HG03095 (cell line): ENCODE results near the gene DCAF8L1.
"Not testable (repeated sequence)": the region's sequence is repeated elsewhere in the genome, so short reads cannot be mapped to it uniquely, and the experiment has no call there.

Experiments
- ATAC-seq: cut with Tn5 transposase; IDR thresholded peaks from one replicate; pipeline ENCODE4 v1.9.1; 2021; ENCODE audit warnings: moderate library complexity; ENCODE audit not compliant: unreplicated experiment

DCAF8L1 gene

DNA sequence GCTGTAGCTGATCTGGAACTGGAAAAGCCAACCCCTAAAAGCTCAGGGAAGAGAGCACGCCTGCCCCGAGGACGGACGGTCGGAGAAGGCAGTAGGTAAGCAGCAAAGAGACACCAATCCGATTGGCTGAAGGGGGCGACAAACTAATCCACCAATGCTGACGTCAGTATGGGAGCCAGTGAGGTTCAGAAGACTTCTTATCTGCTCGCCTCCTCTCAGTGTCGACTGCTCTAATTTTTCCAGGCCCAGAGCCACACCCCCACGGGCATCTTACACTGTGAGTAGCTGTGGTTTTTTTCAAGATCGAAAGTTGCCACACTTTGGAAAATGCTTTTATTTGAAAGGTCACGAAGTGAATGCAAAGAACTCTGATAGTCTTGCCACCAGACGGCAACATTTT lies at the start of gene DCAF8L1:
Gene DCAF8L1 (minus strand): TSS at position 101 of the 400 bp plus-strand sequence. CDS start 115 bp downstream, outside the sequence.
- ATAC-seq: no peak

GRCh38 chrX:28022371-28022770 lies 41.1 kb upstream of the DCAF8L1 start:
- ATAC-seq: no peak

GRCh38 chrX:28016823-28017222 lies 35.6 kb upstream of the DCAF8L1 start:
- ATAC-seq: no peak

DNA sequence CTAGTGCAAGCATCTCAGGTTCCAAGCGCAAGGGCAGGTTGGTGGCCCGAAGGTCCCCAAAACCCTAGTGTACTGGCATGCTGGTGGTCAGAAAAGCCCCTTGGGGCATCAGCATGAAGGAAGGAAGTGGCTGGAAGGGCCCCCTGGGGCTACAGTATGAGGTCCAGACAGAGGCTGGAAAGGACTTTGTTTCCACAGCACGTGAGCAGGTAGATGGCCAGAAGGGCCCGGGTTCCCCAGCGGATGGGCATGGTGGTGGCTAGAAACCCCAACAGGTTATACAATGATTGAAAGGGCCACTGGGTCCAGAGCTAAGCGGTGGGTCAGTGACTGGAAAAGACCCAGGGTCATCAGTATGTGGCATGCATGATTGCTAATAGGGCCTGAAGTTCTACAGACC lies 34.7 kb upstream of the DCAF8L1 start:
- no peak for ATAC-seq

DNA sequence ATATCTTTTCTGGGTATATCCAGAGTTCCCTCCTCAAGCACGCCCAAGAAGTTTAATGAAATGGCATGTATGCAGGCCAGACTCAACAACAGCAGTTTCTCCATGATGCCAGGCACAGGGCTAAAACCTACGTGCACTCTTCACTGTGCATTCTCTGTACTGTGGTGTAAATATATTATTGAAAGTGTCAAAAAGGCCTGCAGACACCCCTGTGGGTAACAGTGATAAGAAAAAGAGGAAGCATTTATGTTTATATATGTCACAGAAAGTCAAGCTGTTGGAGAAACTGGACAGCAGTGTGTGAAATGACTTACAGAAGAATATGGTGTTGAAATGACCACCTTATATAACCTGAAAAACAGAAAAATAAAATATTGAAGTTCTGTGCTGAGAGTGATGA lies 29.6 kb upstream of the DCAF8L1 start:
- no peak for ATAC-seq

GRCh38 chrX:27998666-27999065 lies 17.4 kb upstream of the DCAF8L1 start:
- no peak for ATAC-seq

DNA sequence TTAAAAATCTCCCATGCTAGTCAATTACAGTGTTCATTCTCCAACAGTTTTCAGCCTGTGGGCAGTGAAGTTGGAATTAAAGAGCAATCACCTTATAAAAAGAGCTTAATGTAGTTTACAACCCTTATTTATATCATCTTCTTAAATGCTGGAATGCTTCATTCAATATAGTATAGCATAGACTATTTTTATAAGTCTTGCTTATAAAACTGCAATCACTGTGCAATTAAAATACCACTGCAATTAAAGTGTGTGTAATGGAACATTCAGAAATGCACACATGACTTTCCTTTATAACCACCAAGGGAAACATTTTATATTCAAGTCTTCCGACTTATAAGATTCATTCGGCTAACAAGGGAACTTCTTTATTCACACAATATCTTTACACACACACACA lies 16.4 kb upstream of the DCAF8L1 start:
- ATAC-seq: no peak

DNA sequence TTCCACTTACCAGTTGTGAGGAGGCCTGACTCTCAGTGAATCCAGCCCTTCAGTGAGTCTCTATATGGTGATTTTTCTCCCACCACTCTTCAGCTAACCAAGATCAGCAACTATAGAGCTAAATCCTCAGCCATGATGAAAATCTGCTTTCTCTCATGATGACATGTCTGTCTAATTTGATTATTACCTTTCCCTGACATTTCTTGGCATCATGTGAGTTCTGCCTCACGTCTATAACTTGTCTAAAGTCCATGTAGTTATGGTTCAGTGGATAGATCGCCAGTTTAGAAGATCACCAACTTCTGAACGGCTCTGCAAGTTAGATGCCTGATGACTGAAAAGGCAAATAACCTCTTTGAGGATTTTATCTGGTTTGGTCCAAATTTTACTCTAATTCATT lies 14.9 kb upstream of the DCAF8L1 start:
- ATAC-seq: no peak

- ATAC-seq: no peak
Observed at GRCh38 chrX:27995611-27996010, 14.4 kb upstream of the DCAF8L1 start.

GRCh38 chrX:27987862-27988646 lies 6.8 kb upstream of the DCAF8L1 start:
- ATAC-seq: no peak

DNA sequence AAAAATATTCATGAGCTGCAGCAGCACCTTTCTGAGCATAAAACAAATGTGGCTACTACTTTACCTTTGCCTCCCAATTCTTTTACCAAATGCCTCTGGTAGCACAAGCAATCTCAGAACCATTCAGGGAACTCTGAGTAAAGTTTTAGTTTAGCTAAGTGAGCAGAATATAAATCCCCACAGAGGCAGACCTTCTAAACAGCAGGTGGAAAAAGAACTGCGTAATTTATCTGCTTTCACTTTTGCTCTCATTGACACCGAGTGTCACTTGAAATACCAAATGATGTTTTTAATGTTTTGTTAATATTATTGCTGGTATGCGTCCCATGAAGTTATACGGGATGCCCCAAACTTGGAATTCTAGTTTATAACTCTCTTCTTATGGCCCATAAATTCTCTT lies 4.3 kb downstream of the DCAF8L1 start:
- ATAC-seq: not testable (repeated sequence)

DNA sequence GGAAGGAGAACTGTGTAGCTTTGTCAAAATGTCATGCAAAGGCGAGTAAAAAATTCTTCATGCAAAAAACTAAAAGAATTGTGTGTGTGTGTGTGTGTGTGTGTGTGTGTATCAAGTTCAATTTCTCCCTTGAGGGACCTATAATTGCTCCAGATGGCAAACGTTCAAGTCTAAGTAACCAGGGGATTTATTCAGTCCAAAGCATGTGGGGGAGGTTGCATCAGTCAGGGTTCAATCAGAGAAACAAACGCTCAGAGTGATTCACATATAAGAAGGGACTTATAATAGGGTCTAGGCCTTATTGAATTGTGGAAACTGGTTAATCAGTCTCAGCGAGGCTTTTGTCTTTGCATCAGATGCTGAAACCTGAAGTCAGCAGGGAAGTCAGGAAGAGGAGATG lies 5.0 kb downstream of the DCAF8L1 start:
- no peak for ATAC-seq

GRCh38 chrX:27968878-27969277 lies 12.4 kb downstream of the DCAF8L1 start:
- no peak for ATAC-seq

DNA sequence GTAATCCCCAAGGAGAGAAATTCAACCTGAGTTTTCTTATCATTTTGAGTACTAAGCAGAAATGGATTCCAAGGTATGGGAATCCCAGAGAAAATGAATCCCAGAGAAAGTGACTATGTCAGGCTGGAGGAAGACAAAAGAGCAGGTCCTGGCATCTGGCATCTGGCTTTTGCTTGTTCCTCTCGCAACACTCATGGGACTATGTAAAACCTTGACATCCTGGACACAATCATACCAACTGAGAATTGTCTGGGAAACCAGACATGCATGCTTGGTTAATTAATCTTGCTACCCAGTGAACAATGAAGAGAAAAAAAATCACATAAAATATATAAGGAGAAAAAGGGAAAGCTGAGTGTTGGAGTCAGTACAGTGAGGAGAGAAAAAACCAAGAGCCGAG lies 12.9 kb downstream of the DCAF8L1 start:
- ATAC-seq: no peak

DNA sequence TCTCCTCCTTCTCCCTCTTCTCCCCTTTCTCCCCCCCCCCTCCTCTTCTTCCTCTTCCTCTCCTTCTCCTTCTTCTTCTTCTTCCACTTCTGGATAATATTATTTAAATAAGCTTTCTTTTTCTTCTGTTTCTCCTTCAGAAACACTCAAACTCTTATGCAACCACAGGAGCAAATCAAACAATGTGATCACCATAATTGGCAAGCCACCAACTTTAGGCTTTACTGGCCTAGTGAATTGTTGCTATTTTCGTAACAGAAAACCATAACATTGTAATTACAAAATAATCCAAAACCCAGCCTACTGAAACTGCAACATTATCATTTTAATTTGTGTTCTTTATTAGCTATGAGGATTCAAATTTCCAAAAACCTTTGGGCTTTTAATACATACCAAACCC lies 14.3 kb downstream of the DCAF8L1 start:
- no peak for ATAC-seq

- no peak for ATAC-seq
Observed at GRCh38 chrX:27966492-27966891, 14.8 kb downstream of the DCAF8L1 start.

GRCh38 chrX:27965348-27965747 lies 15.9 kb downstream of the DCAF8L1 start:
- not testable (repeated sequence) for ATAC-seq

DNA sequence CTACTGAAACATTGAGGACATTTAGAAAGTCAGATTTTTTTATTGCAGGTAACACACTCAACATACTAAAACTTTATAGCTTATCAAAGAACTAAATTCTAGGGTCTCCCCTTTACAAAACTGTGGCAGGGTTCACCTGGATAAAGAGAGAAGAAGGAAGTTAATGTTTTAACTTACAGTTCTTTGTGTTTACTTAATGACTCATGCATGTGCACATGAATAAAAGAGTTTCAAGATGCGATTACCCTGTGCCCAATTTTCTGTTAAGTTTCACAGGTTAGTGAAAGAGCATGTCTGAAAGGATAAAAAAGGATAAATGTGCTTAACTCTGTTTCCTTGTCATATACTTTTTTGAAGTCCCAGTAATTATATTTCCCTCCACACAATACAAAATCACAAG lies 16.8 kb downstream of the DCAF8L1 start:
- ATAC-seq: no peak

GRCh38 chrX:27960410-27960809 lies 20.8 kb downstream of the DCAF8L1 start:
- not testable (repeated sequence) for ATAC-seq

GRCh38 chrX:27953171-27953570 lies 28.1 kb downstream of the DCAF8L1 start:
- ATAC-seq: no peak

- no peak for ATAC-seq
Observed at GRCh38 chrX:27933361-27933760, 47.9 kb downstream of the DCAF8L1 start.
